Panc1 (cell line): ENCODE measurements around the gene UBTD2.

Experiments used
- POLR2AphosphoS5 ChIP-seq: IDR thresholded peaks from 2 replicates; pipeline ENCODE4 v1.6.1; 2012; ENCODE audit warnings: mild to moderate bottlenecking, low read depth, low read length, moderate library complexity
- SIN3A ChIP-seq: IDR thresholded peaks from 2 replicates; pipeline ENCODE4 v1.6.1; 2012; ENCODE audit warnings: low read depth, mild to moderate bottlenecking, low read length, moderate library complexity, borderline replicate concordance; ENCODE audit not compliant: insufficient read depth
- TF ChIP-seq, protein P1 (sequence below): fragments of 450-650 bp; IDR thresholded peaks from 2 replicates; pipeline ENCODE4 v1.5.1; 2017; ENCODE audit warnings: mild to moderate bottlenecking
- TF ChIP-seq, protein P2 (sequence below), 2 experiments: IDR thresholded peaks; 2 replicates each; pipeline ENCODE4 v1.6.1; 2011 to 2012; ENCODE audit warnings: low read depth in 2 of 2, control low read depth in 1 of 2, low read length in 1 of 2, mild to moderate bottlenecking in 1 of 2, moderate library complexity in 1 of 2; ENCODE audit not compliant: insufficient read depth in 1 of 2

DNA sequence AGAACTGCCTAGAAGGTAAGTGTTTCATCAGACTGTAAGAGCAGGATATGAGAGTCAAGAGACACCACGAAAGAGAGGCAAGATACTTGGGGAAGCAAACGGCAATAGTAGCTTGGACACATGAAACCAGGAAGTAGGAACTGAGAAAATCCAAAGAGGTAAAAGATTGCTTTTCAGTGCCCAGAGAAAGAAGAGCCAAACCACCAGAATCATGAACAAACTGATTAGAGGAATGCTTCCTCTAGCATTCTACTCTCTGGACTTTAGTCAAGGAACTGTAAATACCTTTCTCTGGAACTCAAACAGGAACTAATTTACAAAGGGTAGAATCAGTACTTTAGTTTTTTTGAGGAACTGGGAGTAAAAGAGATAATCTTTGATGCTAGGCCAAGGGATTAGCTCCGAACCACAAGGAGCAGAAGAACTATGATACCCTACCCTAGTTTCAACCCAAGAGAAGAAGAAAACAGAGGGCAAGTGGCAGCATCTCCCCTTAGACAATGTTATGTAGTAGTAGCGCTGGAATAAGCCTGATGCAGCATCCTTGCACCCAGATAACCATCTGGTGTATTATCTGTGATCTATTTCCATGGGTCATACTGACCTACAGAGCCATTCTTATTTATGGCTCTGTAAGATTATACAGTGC lies 48.3 kb downstream of the UBTD2 start:
- TF ChIP-seq, protein P1, sequence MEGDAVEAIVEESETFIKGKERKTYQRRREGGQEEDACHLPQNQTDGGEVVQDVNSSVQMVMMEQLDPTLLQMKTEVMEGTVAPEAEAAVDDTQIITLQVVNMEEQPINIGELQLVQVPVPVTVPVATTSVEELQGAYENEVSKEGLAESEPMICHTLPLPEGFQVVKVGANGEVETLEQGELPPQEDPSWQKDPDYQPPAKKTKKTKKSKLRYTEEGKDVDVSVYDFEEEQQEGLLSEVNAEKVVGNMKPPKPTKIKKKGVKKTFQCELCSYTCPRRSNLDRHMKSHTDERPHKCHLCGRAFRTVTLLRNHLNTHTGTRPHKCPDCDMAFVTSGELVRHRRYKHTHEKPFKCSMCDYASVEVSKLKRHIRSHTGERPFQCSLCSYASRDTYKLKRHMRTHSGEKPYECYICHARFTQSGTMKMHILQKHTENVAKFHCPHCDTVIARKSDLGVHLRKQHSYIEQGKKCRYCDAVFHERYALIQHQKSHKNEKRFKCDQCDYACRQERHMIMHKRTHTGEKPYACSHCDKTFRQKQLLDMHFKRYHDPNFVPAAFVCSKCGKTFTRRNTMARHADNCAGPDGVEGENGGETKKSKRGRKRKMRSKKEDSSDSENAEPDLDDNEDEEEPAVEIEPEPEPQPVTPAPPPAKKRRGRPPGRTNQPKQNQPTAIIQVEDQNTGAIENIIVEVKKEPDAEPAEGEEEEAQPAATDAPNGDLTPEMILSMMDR: no peak
- TF ChIP-seq, protein P2, sequence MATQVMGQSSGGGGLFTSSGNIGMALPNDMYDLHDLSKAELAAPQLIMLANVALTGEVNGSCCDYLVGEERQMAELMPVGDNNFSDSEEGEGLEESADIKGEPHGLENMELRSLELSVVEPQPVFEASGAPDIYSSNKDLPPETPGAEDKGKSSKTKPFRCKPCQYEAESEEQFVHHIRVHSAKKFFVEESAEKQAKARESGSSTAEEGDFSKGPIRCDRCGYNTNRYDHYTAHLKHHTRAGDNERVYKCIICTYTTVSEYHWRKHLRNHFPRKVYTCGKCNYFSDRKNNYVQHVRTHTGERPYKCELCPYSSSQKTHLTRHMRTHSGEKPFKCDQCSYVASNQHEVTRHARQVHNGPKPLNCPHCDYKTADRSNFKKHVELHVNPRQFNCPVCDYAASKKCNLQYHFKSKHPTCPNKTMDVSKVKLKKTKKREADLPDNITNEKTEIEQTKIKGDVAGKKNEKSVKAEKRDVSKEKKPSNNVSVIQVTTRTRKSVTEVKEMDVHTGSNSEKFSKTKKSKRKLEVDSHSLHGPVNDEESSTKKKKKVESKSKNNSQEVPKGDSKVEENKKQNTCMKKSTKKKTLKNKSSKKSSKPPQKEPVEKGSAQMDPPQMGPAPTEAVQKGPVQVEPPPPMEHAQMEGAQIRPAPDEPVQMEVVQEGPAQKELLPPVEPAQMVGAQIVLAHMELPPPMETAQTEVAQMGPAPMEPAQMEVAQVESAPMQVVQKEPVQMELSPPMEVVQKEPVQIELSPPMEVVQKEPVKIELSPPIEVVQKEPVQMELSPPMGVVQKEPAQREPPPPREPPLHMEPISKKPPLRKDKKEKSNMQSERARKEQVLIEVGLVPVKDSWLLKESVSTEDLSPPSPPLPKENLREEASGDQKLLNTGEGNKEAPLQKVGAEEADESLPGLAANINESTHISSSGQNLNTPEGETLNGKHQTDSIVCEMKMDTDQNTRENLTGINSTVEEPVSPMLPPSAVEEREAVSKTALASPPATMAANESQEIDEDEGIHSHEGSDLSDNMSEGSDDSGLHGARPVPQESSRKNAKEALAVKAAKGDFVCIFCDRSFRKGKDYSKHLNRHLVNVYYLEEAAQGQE (IDR thresholded peaks at IDR 0.05; ENCODE audit: insufficient read depth in 1 of 2, low read depth in 2 of 2, low read length in 1 of 2): no peak
- TF ChIP-seq POLR2AphosphoS5: no peak
- TF ChIP-seq SIN3A: no peak
